Vagina (tissue), 2 donors: Measurements from ENCODE around the gene MATCAP1. TPM values are rescaled to one million over a fixed set of nuclear protein-coding genes. Genes with fewer than 3 reads are reported as not detected.

Experiments
- DNase-seq, 2 donors: peaks; one replicate each; pipeline ENCODE4 v3.0.0-alpha.2; 2017; ENCODE audit errors: extremely low spot score in 2 of 2
- H3K27ac ChIP-seq: fragments of 200-600 bp; sonication (generic); one replicate; pipeline ENCODE4 v1.5.1; 2019
- H3K27me3 ChIP-seq: fragments of 200-600 bp; sonication (generic); one replicate; pipeline ENCODE4 v1.5.1; 2019
- H3K36me3 ChIP-seq, 2 donors: fragments of 200-600 bp; sonication (generic); one replicate each; pipeline ENCODE4 v1.5.1; 2017 to 2019
- H3K4me1 ChIP-seq: fragments of 200-600 bp; sonication (generic); one replicate; pipeline ENCODE4 v1.5.1; 2019
- H3K4me3 ChIP-seq, 2 donors: fragments of 200-600 bp; sonication (generic); 1 replicate in 1 of 2; 2 replicates in 1 of 2; pipeline ENCODE4 v1.5.1; 2016 to 2019
- H3K9me3 ChIP-seq: fragments of 200-600 bp; sonication (generic); one replicate; pipeline ENCODE4 v1.5.1; 2019
- POLR2A ChIP-seq, 2 donors: fragments of 450-650 bp; IDR thresholded peaks; one replicate each; pipeline ENCODE4 v1.6.1; 2017; ENCODE audit warnings: antibody characterized with exemption in 2 of 2, mild to moderate bottlenecking in 2 of 2, moderate library complexity in 2 of 2
- POLR2AphosphoS5 ChIP-seq, 2 donors: sonication (generic); formaldehyde crosslinking; IDR thresholded peaks; one replicate each; pipeline ENCODE4 v1.9.0; 2017; ENCODE audit warnings: antibody characterized with exemption in 2 of 2, mild to moderate bottlenecking in 2 of 2, low read depth in 1 of 2; ENCODE audit not compliant: insufficient read depth in 1 of 2
- intact Hi-C: fragments of 100-400 bp; cut with DNase I; formaldehyde crosslinking; loops from one replicate; pipeline ENCODE4 v1.15.1; 2023
- total RNA-seq: library from RNA; depleted of rRNA; stranded (reverse); fragments of >200 nt; gene quantifications from one replicate; pipeline ENCODE4 v1.2.3, GENCODE V29; 2016
- TF ChIP-seq, protein P1 (sequence below), 3 experiments: fragments of 450-650 bp in 2 of 3; fragments of 200-600 bp in 1 of 3; sonication (generic) in 1 of 3; IDR thresholded peaks; one replicate each; pipeline ENCODE4 v1.5.1; 2017 to 2019; ENCODE audit warnings: antibody characterized with exemption in 3 of 3, mild to moderate bottlenecking in 2 of 3, moderate library complexity in 2 of 3

Gene MATCAP1
- total RNA-seq, 1 donor from 2014 or later = 17.4 TPM

DNA sequence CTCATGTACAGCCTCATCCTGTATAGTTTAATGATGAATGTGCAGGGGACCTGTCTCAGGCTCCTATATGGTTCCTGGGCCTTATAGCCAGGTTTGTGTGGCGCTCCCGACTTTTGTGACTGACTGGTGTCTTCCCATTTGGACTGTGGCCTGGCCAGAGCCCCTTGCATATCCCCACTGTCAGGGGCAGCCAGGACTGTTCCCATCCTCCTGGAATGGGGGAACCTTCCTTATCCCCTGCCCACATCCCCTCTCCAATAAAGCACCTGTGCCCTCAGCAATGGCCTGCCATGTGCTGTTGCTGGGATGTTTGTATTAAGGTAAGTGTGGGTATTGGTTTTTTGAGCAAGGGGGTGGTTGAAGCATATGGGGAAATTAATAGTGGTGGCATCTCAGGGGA lies 35.5 kb downstream of the MATCAP1 start:
- Histone ChIP-seq H3K9me3 (no peaks in the 10 kb centered on the region), H3K27me3 (no peaks in the 10 kb centered on the region), H3K27ac (no peak overlapping the region), H3K4me3 (no peak overlapping the region), H3K36me3 (peaks cover 0 to 53% of the 10 kb centered on the region in 2 donors), H3K4me1 (peaks cover 8% of the 10 kb centered on the region)
- intact Hi-C loops = no loop called here
- no peak for TF ChIP-seq POLR2A (IDR thresholded peaks at IDR 0.05)
- DNase-seq = no peak

DNA sequence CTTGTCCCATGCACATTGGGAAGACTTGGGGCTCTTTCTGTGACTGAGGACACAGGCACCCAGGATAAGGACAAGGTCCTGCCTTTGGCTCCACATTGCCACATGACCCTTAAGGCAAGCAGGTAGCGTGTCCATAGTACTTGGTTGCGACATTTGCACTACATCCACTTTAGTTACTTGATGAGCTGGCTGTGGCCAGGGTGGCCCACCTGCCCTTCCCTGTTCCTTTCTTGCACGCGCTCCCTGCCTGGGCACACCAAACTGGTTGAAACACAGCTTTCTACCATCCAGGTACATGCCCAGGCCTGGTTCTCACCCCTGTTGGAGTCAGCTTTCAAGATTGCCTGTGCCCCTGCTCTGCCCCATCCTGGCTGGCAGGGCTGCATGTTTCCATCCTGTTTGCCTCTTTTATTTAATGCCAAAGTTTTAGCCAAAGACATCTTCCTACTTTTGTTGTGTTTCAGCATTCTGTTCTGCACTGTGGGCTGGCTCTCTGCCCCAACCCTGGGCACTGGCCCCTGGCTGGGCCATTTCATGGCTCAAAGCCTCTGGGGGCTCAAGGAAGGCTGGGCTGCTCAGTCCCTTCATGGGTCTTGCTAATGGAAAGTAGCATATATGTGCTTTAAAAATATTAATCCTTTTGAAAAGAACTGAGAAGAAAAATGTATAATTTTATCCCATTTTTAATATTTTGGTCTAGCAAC lies 36.2 kb downstream of the MATCAP1 start:
- H3K36me3 ChIP-seq = peaks cover 0 to 60% of the 10 kb centered on the region in 2 donors
- DNase-seq = no peak
- H3K27ac ChIP-seq = no peak overlapping the region
- intact Hi-C loops = no loop called here
- TF ChIP-seq, protein P1, sequence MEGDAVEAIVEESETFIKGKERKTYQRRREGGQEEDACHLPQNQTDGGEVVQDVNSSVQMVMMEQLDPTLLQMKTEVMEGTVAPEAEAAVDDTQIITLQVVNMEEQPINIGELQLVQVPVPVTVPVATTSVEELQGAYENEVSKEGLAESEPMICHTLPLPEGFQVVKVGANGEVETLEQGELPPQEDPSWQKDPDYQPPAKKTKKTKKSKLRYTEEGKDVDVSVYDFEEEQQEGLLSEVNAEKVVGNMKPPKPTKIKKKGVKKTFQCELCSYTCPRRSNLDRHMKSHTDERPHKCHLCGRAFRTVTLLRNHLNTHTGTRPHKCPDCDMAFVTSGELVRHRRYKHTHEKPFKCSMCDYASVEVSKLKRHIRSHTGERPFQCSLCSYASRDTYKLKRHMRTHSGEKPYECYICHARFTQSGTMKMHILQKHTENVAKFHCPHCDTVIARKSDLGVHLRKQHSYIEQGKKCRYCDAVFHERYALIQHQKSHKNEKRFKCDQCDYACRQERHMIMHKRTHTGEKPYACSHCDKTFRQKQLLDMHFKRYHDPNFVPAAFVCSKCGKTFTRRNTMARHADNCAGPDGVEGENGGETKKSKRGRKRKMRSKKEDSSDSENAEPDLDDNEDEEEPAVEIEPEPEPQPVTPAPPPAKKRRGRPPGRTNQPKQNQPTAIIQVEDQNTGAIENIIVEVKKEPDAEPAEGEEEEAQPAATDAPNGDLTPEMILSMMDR (IDR thresholded peaks at IDR 0.05) = no peak
- TF ChIP-seq POLR2A (IDR thresholded peaks at IDR 0.05) = no peak
- no peak for TF ChIP-seq POLR2AphosphoS5 (IDR thresholded peaks at IDR 0.05; ENCODE audit: insufficient read depth in 1 of 2, low read depth in 1 of 2)
- H3K4me1 ChIP-seq = peaks cover 8% of the 10 kb centered on the region
- H3K27me3 ChIP-seq = no peaks in the 10 kb centered on the region
- H3K9me3 ChIP-seq = no peaks in the 10 kb centered on the region
- H3K4me3 ChIP-seq = no peak overlapping the region

DNA sequence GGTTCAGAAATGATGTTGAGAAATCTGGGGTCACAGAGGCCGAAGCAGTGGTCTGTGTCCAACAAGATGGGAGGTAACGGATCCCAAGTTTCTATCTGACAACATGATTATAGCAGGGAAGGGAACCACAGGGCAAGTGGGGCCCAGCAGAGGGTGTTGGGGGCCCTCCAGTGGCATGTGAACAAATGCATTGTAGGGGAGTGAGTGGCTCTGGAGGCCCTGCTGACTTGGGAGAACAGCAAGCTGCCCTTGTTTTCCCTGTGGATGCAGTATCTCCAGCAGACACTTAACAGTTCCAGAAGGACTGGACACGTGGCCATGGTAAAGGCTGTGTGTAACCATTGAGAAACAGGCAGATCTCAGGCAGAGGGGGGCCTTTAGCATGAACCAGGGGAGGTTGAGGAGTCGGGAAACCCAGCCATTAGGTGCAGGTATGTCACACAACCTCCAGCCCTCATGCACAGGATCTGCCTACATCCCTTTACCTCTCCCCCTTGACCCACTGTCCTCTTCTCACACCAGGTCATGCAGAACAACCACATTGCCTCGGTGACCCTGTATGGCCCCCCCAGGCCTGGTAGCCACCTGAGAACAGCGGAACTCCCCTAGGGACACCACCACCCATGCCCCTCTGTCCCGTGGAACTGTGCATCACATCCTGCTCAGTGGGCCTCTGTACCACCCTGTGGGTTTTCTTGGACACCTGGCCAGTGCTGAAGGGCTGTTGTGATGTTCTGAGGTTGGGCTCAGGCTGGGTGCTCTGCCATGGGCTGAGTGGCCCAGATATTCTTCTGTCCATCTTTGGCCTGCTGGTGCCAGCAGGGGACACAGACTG lies 37.0 kb downstream of the MATCAP1 start:
- Histone ChIP-seq H3K9me3 (no peaks in the 10 kb centered on the region), H3K27ac (no peak overlapping the region), H3K27me3 (no peaks in the 10 kb centered on the region), H3K4me1 (peaks cover 8% of the 10 kb centered on the region), H3K4me3 (no peak overlapping the region), H3K36me3 (peaks cover 0 to 68% of the 10 kb centered on the region in 2 donors)
- intact Hi-C loops = no loop called here
- no peak for DNase-seq
- no peak for TF ChIP-seq POLR2AphosphoS5 (IDR thresholded peaks at IDR 0.05; ENCODE audit: insufficient read depth in 1 of 2, low read depth in 1 of 2)
- TF ChIP-seq POLR2A (IDR thresholded peaks at IDR 0.05) = no peak
- TF ChIP-seq, protein P1 (IDR thresholded peaks at IDR 0.05) = no peak

DNA sequence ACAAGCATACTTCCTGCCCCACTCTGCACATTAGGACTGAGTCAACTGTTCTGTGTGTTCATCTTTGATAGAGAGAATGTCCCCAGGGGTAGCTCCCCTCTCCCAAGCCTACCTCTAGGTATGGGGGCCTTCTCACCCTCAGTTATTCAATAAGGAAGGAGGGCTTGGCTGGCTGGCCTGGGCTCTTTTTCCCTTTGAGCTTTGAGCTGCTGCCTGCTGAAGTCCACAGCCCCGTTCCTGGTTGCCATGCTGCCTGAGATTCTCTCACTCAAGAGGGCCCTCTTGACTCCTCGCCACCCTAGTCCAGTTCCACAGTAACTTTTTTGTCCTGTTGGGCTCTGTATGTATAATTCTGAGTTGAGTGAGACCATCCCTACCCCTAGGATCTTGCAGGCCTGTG lies 38.0 kb downstream of the MATCAP1 start:
- Histone ChIP-seq H3K4me1 (no peaks in the 10 kb centered on the region), H3K9me3 (no peaks in the 10 kb centered on the region), H3K27ac (no peak overlapping the region), H3K27me3 (no peaks in the 10 kb centered on the region), H3K4me3 (no peak overlapping the region), H3K36me3 (peaks cover 0 to 78% of the 10 kb centered on the region in 2 donors)
- intact Hi-C loops = no loop called here
- DNase-seq = no peak
- no peak for TF ChIP-seq POLR2AphosphoS5 (IDR thresholded peaks at IDR 0.05; ENCODE audit: insufficient read depth in 1 of 2, low read depth in 1 of 2)
- TF ChIP-seq, protein P1 (IDR thresholded peaks at IDR 0.05) = no peak

DNA sequence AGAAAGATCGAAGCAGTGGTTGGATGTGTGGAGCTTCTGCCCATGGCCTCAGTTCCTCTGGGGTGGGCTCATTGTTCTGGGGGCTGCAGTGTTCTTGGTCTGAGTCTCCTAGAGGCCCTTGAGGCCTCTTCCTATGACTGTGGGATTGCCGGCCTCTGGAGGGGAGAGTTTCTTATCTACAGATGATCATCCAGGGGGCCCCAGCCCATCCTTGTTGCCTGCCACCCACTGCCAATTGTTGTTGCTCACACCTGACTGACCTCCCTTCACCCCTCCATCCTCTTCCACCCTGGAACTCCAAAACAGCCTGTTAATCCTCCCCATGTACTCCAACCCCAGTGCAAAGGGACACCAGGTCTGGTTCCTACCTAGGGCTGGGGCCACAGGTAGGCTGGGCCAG lies 38.8 kb downstream of the MATCAP1 start:
- Histone ChIP-seq H3K27ac (no peak overlapping the region), H3K4me3 (no peak overlapping the region), H3K36me3 (peaks cover 0 to 86% of the 10 kb centered on the region in 2 donors), H3K27me3 (no peaks in the 10 kb centered on the region), H3K4me1 (no peaks in the 10 kb centered on the region), H3K9me3 (no peaks in the 10 kb centered on the region)
- DNase-seq = no peak
- TF ChIP-seq POLR2AphosphoS5 (IDR thresholded peaks at IDR 0.05; ENCODE audit: insufficient read depth in 1 of 2, low read depth in 1 of 2) (no peak), POLR2A (IDR thresholded peaks at IDR 0.05) (no peak)
- TF ChIP-seq, protein P1 (IDR thresholded peaks at IDR 0.05) = no peak
- intact Hi-C loops = no loop called here
